HL-60 (cell line): ENCODE data around the gene FGF10.

Experiments used
- DNase-seq, 2 experiments: peaks; one replicate each; pipeline ENCODE4 v3.0.0-alpha.2; 2010 to 2020; ENCODE audit warnings: low read depth in 1 of 2, low spot score in 1 of 2
- H3K27ac ChIP-seq: fragments of 250-450 bp; sonication (Bioruptor Pico); replicated peaks from 2 replicates; pipeline ENCODE4 v1.5.1; 2020; ENCODE audit warnings: mild to moderate bottlenecking, moderate library complexity
- H3K27me3 ChIP-seq: fragments of 250-450 bp; sonication (Bioruptor Pico); 2 replicates; pipeline ENCODE4 v1.5.1; 2021; ENCODE audit warnings: mild to moderate bottlenecking, moderate library complexity; ENCODE audit not compliant: insufficient read depth, poor library complexity, severe bottlenecking
- H3K4me3 ChIP-seq: replicated peaks from 2 replicates; pipeline ENCODE4 v1.5.1; 2011; ENCODE audit warnings: mild to moderate bottlenecking, control low read depth, low read length; ENCODE audit not compliant: insufficient read depth
- CTCF ChIP-seq: IDR thresholded peaks from one replicate; pipeline ENCODE4 v1.5.1; 2011; ENCODE audit warnings: low read length, control low read depth, inconsistent platforms; ENCODE audit not compliant: insufficient read depth
- GABPA ChIP-seq: IDR thresholded peaks from 2 replicates; pipeline ENCODE4 v1.6.1; 2012; ENCODE audit warnings: low read depth
- POLR2AphosphoS5 ChIP-seq: IDR thresholded peaks from 2 replicates; pipeline ENCODE4 v1.6.1; 2012; ENCODE audit warnings: low read depth
- REST ChIP-seq: IDR thresholded peaks from 2 replicates; pipeline ENCODE4 v1.6.1; 2012; ENCODE audit warnings: low read depth; ENCODE audit not compliant: insufficient replicate concordance
- SPI1 ChIP-seq: IDR thresholded peaks from 2 replicates; pipeline ENCODE4 v1.6.1; 2012; ENCODE audit warnings: low read depth, mild to moderate bottlenecking, borderline replicate concordance

FGF10 gene

GRCh38 chr5:44312374-44312773 lies 76.8 kb downstream of the FGF10 start:
- no peak for TF ChIP-seq GABPA
- no peak for TF ChIP-seq REST
- no peak for TF ChIP-seq POLR2AphosphoS5

GRCh38 chr5:44300551-44300950 lies 88.7 kb downstream of the FGF10 start:
- no peak overlapping the region for H3K27ac ChIP-seq
- no peak overlapping the region for H3K4me3 ChIP-seq
- TF ChIP-seq REST (no peak), GABPA (no peak), SPI1 (no peak), POLR2AphosphoS5 (no peak), CTCF (no peak)
- H3K27me3 ChIP-seq = no peaks in the 10 kb centered on the region
- no peak for DNase-seq

More at GRCh38 chr5:44312374-44312773, 76.8 kb downstream of the FGF10 start:
- no peak overlapping the region for H3K27ac ChIP-seq
- DNase-seq = no peak
- no peaks in the 10 kb centered on the region for H3K27me3 ChIP-seq
- H3K4me3 ChIP-seq = no peak overlapping the region

- no peak for DNase-seq
- Histone ChIP-seq H3K4me3 (no peak overlapping the region), H3K27ac (no peak overlapping the region), H3K27me3 (no peaks in the 10 kb centered on the region)
- TF ChIP-seq REST = no peak
- no peak for TF ChIP-seq POLR2AphosphoS5
- TF ChIP-seq SPI1 = no peak
- no peak for TF ChIP-seq CTCF
- TF ChIP-seq GABPA = no peak
Observed at GRCh38 chr5:44299394-44299793, 89.8 kb downstream of the FGF10 start.
